IPS-NIHi7 (cell line): Measurements from ENCODE around the gene OR6J1.
"Not testable (repeated sequence)": the region's sequence is repeated elsewhere in the genome, so short reads cannot be mapped to it uniquely, and the experiment has no call there.

Experiments used
- DNase-seq: peaks from one replicate; pipeline ENCODE4 v3.0.0; 2012; ENCODE audit warnings: mixed read lengths; ENCODE audit errors: extremely low spot score

The OR6J1 gene

GRCh38 chr14:22644305-22644635, at the start of gene OR6J1:
TSS of gene OR6J1 (minus strand) at chr14:22644352. CDS start at chr14:22634811, 9,541 bp downstream.
- DNase-seq: no peak

- no peak for DNase-seq
Observed at GRCh38 chr14:22692194-22692593, 48.0 kb upstream of the OR6J1 start.

- DNase-seq: no peak
Observed at GRCh38 chr14:22691171-22691570, 47.0 kb upstream of the OR6J1 start.

- peak; percentile 8 for DNase-seq
Observed at GRCh38 chr14:22689199-22689598, 45.0 kb upstream of the OR6J1 start.

DNA sequence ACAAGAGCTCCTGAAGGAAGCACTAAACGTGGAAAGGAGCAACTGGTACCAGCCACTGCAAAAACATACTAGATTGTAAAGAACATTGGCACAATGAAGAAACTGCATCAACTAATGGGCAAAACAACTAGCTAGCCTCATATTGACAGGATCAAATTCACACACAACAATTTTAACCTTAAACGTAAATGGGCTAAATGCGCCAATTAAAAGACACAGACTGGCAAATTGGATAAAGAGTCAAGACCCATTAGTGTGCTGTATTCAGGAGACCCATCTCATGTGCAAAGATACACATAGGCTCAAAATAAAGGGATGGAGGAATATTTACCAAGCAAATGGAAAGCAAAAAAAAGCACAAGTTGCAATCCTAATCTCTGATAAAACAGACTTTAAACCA, 43.8 kb upstream of the OR6J1 start:
- not testable (repeated sequence) for DNase-seq

DNA sequence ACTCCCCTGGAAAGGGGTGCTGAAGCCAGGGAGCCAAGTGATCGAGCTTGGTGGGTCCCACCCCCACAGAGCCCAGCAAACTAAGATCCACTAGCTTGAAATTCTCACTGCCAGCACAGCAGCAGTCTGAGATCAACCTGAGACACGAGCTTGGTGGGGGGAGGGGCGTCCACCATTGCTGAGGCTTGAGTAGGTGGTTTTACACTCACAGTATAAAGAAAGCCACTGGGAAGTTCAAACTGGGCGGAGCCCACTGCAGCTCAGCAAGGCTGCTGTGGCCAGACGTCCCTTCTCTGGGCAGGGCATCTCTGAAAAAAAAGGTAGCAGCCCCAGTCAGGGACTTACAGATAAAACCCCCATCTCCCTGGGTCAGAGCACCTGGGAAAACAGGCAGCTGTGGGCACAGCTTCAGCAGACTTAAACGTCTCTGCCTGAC, 42.0 kb upstream of the OR6J1 start:
- DNase-seq: not testable (repeated sequence)

DNA sequence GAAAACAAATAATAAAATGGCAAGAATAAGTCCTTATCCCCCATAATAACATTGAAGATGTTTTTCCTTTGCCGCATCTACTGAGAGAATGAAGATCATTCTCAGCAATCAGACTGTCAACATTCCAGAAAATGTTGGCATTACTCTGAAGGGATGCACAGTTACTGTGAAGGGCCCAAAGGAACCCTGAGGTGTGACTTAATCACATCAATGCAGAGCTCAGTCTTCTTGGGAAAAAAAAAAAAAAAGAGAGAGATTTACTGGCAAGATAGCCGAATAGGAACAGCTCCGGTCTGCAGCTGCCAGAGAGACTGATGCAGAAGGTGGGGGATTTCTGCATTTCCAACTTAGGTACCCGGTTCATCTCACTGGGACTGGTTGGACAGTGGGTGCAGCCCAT, 41.3 kb upstream of the OR6J1 start:
- no peak for DNase-seq

- not testable (repeated sequence) for DNase-seq
Observed at GRCh38 chr14:22683428-22683827, 39.3 kb upstream of the OR6J1 start.

- DNase-seq: no peak
Observed at GRCh38 chr14:22678221-22678620, 34.1 kb upstream of the OR6J1 start.

- not testable (repeated sequence) for DNase-seq
Observed at GRCh38 chr14:22677551-22677950, 33.4 kb upstream of the OR6J1 start.

DNA sequence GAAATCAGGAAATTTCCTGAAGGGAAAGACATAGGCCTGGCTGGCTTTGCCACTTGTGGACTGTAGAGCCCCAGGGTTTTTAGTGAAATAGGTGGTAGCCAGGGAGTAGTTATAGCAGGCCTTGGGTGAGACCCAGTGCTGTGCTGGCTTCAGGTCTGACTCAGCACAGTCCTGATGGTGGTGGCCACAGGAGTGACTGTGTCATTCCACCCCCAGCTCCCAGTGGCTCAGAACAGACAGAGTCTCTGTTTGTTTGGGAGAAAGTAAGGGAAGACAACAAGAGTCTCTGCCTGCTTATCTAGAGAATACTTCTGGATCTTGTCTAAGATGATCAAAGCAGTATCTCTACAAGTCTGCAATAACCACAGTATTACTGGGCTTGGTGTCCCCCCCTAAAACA, 27.5 kb upstream of the OR6J1 start:
- no peak for DNase-seq

DNA sequence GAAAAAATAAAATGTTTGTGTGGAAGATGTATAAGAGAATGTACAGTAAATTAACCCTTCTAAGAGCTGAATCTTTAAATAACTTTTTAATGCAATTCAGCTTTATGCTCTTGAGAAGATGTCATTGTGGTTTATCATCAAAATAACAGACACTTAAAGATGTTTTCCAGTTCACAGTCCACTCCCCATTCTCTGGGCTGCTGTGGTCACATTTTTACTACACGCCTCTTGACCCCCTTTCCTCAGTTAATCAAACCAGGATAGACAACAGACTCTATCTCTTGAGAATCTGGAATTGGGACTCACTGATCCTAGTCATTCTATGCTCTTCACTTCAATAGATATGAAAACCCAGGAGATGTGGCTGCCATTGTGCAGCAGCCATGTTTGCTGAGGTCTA, 24.7 kb upstream of the OR6J1 start:
- no peak for DNase-seq

GRCh38 chr14:22668417-22668816, 24.3 kb upstream of the OR6J1 start:
- DNase-seq: no peak

DNA sequence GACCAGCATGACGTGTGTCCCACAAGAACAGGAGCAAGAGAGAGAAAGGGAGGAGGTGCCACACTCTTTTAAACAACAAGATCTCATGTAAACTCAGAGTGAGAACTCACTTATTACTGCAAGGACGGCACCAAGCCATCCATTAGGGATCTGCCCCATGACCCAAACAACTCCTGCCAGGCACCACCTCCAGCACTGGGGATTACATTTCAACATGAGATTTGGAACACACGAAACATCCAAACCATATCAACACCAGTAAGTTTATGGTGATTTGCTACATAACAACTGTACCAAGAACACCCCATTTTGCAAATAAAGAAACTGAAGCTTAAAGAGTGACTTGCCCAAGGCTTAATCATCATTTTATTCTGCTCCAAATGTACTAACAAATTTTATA, 23.7 kb upstream of the OR6J1 start:
- DNase-seq: no peak

- no peak for DNase-seq
Observed at GRCh38 chr14:22666203-22666893, 22.2 kb upstream of the OR6J1 start.

GRCh38 chr14:22664261-22664660, 20.1 kb upstream of the OR6J1 start:
- DNase-seq: no peak

DNA sequence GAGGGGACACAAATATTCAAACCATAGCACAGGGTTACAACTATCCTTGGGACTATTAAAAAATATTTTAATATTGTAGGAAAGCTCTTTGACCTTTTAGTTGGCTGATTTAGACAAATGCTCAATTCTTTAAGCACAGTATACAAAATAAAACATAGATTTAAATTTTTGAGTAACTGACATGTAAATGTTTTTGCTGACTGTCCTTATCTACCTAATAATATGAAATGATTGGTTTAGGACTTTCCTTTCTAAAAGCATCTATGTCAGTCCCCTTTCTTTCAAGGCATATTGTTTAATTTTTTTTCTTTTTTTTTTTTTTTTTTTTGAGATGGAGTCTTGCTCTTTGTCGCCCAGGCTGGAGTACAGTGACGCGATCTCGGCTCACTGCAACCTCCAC, 16.5 kb upstream of the OR6J1 start:
- DNase-seq: no peak

- no peak for DNase-seq
Observed at GRCh38 chr14:22658946-22659345, 14.8 kb upstream of the OR6J1 start.

GRCh38 chr14:22657861-22658260, 13.7 kb upstream of the OR6J1 start:
- DNase-seq: no peak

DNA sequence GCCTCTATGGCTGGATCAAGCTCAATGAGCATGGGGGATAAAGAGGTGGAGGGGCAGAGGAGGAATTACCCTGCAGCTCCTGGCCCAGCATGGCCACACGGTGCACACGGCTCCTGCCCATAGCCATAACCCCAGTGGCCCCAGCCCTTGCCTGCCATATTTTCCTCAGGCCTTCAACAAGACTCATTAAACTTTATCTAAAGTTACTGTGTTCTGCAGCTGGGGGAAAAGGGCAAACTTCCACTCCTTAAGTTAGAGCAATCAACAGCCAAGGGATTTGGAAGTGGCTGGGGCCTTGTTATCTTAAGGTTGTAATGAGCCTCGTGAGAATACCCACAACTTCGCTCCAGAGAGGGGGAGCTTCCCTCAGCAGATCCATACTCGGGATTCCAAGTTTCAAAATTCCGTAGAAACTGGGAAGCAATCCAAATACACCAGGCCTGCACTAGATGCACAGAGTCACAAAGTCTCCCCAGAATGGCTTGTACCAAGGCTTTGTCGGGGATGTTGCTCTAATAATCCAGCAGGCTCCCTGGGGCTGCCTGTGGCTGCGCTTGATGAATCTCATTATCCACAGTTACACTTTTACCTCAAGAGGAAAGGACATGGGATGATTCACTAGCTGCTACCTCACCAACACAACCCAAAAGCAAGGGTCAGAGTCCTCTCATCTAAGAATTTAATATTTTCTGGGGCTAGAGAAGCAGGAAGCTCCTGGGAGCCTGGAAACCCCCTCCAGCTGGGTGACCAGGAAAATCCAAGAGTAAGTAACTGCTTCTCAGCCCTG, 13.0 kb upstream of the OR6J1 start:
- no peak for DNase-seq

- no peak for DNase-seq
Observed at GRCh38 chr14:22656226-22656625, 12.1 kb upstream of the OR6J1 start.

DNA sequence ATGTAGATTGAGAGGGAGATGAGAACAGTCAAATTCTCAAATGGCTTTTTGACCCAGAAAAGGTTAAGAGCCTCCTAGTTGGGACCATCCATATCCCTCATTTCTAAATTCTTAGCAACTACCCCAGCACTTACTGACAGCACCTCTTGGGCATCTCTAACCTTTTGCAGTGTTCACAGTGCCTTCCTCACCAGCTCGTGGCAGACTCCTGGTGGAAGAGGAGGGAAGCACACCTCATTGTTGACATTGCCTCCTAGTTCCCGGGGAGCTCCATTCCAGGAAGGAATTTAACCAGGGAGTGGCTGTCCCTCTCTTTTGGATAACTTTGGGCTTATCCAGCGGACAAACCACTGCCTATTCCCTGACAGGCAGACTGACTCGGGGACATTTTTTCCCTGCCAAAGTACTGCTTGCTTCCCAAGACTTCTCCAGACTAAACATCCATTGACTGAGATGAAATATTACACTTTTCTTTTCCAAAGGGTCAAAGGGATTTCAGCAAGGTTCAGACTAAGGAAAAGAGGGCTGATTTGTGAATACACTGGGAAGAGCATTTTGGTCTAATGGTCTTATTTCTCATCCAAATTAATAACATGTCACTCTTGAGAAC, 9.0 kb upstream of the OR6J1 start:
- peak; percentile 89 for DNase-seq

- DNase-seq: no peak
Observed at GRCh38 chr14:22651586-22651985, 7.4 kb upstream of the OR6J1 start.
